GM12873 (cell line): ENCODE measurements around the gene C16orf89.
"Not testable (repeated sequence)": the region's sequence is repeated elsewhere in the genome, so short reads cannot be mapped to it uniquely, and the experiment has no call there.

ENCODE experiments used
- CTCF ChIP-seq: IDR thresholded peaks from 2 replicates; pipeline ENCODE4 v1.5.1; 2012; ENCODE audit warnings: low read depth, mild to moderate bottlenecking, moderate library complexity, low read length, control low read depth; ENCODE audit not compliant: insufficient read depth; ENCODE audit errors: missing control alignments

Gene C16orf89

GRCh38 chr16:5065813-5066212 is at the start of gene C16orf89:
Gene C16orf89, minus strand, starts transcription at chr16:5065956. Its CDS starts 48 bp downstream, at chr16:5065908.
- no peak for TF ChIP-seq CTCF

- TF ChIP-seq CTCF, result no peak
Measured at GRCh38 chr16:5108505-5109158, 42.9 kb upstream of the C16orf89 start.

DNA sequence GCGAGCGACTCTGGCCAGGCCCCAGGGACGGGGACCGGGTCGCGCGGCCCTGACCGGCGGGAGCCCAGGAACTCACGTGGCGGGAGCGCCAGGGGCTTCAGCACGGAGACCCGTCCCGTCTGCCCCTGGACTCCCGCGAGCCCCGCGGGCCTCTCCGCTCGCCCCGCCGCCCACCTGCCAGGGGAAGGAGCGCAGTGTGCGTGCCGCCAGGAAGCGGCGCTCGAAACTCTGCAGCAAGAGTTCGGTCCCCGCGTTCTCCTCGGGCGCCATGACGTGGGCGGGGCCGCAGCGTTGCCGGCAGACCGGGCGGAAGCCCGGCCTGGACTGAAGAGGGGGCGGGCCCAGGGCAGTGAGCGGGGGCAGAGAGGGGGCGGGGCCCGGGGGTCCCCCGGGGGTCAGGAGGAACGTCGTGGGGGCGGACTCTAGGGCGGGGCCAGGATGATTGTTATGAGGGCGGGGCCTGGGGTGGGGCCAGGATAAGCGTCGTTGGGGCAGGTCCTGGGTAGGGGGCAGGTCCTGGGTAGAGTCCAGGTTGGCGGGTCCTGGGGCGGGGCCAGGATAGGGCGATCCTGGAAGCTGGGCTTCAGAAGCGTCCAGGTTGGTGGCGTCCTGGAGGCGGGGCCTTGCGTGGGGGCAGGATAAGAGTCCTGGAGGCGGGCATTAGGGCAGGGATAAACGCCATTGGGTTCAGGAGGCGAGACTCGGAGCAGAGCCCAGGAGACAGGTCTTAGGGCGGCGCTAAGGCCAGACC is 31.9 kb upstream of the C16orf89 start, which contains the start of gene EEF2KMT:
Gene EEF2KMT, minus strand, starts transcription at position 326 of the 751 bp plus-strand sequence. Its CDS starts 56 bp downstream, at position 270.
- TF ChIP-seq CTCF, result not testable (repeated sequence)

DNA sequence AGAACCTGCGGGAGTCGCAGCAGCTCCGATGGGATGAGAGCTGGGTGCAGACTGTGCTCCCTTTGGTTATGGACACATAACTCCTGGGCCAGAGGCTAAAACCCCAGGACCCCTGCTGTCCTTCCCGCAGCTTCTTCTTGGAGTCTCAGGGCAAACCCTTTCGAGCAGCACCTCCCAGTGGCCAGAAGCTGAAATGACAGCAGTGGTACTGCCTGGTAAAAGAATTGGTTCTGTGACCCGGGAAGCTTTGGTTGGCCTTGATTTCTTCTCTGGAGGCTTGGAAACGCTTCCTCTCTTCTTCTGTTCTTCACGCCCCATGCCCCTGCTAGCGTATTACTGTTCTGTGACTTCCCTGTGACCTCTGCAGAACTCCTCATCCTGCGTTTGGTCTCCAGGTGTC is 19.0 kb upstream of the C16orf89 start:
- peak; percentile 76 for TF ChIP-seq CTCF

- no peak for TF ChIP-seq CTCF
Measured at GRCh38 chr16:5078626-5079025, 12.9 kb upstream of the C16orf89 start.

DNA sequence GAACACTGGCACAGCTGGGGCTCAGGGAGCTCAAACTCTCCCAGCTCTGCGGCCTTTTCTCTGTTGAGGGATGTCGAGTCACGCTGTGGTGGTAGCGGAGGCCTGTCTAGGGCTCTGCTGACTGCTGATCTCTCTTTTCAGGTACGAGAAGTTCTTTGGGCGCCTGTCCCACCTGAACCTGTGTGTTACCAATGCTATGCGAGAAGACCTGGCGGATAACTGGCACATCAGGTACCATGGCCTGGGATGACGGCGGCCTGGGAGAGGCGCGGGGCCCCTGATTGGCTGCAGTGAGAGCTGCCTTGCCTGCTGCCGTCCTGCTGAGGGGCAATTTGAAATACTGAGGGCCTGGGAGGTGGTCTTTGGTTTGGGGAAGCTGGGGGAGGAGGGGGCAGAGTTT is 11.5 kb upstream of the C16orf89 start:
- TF ChIP-seq CTCF, result no peak

DNA sequence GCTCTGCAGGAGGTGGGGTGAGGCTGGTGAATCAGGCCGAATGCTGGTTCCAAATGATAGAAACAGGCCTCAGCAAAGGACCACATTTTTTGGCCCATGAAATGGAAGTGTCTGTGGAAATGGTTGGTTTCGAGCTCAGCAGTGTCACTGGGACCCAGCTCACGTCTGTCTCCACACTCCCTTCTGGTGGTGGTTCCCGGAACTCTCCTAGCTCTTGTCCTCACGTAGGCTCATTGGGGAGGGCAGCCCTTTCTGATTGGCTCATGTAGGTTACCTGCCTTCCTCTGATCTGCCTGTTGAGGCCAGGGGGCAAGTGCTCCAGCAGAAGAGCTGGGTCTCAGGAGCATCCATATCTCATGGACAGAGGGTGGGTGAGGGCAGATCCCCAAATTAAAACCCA is 9.9 kb upstream of the C16orf89 start:
- no peak for TF ChIP-seq CTCF
